HepG2 (cell line): ENCODE measurements around the gene ANP32B. TPM values are rescaled to one million over a fixed set of nuclear protein-coding genes. Genes with fewer than 3 reads are reported as not detected.

ENCODE experiments used
- ATAC-seq: fragments of 200-7000 bp; cut with Tn5 transposase; 3 replicates; pipeline ENCODE4 v1.9.1; 2020; ENCODE audit warnings: mild to moderate bottlenecking, moderate library complexity
- BruUV-seq: library from RNA; stranded (reverse); fragments of 400-500 nt; replicated peaks from 2 replicates; lab custom pipeline; 2021; lab: Mats Ljungman, UMichigan
- CTCF ChIA-PET: fragments of 300-600 bp; formaldehyde crosslinking; extraction: SDS; loops from one replicate; lab custom pipeline; 2021; ENCODE audit warnings: low total read pairs, inconsistent platforms, low intra/inter-chr PET ratio; lab: Yijun Ruan, JAX
- POLR2A ChIA-PET: fragments of 350-600 bp; sonication (Branson Sonifier 250); formaldehyde crosslinking; loops from one replicate; lab custom pipeline; 2020; ENCODE audit warnings: antibody characterized with exemption, inconsistent platforms; lab: Yijun Ruan, JAX
- DNase-seq: peaks from one replicate; pipeline ENCODE4 v3.0.0-alpha.2; 2015; ENCODE audit warnings: low spot score
- FAIRE-seq: peaks from 3 replicates; lab custom pipeline; 2011; peaks lifted over from hg19 to GRCh38; lab: Jason Lieb, UNC
- H2AFZ ChIP-seq: one replicate; pipeline ENCODE4 v1.6.1; 2011; ENCODE audit warnings: low read length, inconsistent platforms
- H3K27ac ChIP-seq: fragments of 300-600 bp; 3 replicates; pipeline ENCODE4 v1.8.0; 2011; ENCODE audit warnings: mixed run types, mild to moderate bottlenecking, mixed read lengths, low read length, inconsistent platforms; ENCODE audit not compliant: insufficient read depth; ENCODE audit errors: extremely low read length
- H3K27me3 ChIP-seq, 2 experiments: fragments of 200-600 bp in 1 of 2; 2 replicates in 1 of 2; 3 replicates in 1 of 2; pipeline versions ENCODE4 v1.6.0 to v1.8.0; 2011; ENCODE audit warnings: low read length in 2 of 2, mild to moderate bottlenecking in 2 of 2, moderate library complexity in 2 of 2, inconsistent platforms in 1 of 2; ENCODE audit not compliant: insufficient read depth in 2 of 2, control insufficient read depth in 1 of 2
- H3K36me3 ChIP-seq, 2 experiments: fragments of 200-600 bp in 1 of 2; replicated peaks in 1 of 2; 2 replicates in 1 of 2; 3 replicates in 1 of 2; pipeline versions ENCODE4 v1.5.1 to v1.8.0; 2011; ENCODE audit warnings: low read length in 2 of 2, inconsistent platforms in 1 of 2; ENCODE audit not compliant: insufficient read depth in 2 of 2, control insufficient read depth in 1 of 2
- H3K4me1 ChIP-seq: 2 replicates; pipeline ENCODE4 v1.5.1; 2012; ENCODE audit warnings: low read length, inconsistent platforms; ENCODE audit not compliant: insufficient read depth
- H3K4me2 ChIP-seq: 2 replicates; pipeline ENCODE4 v1.6.0; 2011; ENCODE audit warnings: low read depth, low read length, inconsistent platforms
- H3K4me3 ChIP-seq, 3 experiments: fragments of 200-600 bp in 1 of 3; sonication (generic), shearing (Covaris generic) in 1 of 3; replicated peaks in 1 of 3; 2 replicates each; pipeline ENCODE4 v1.5.1; 2011 to 2016; ENCODE audit warnings: low read length in 3 of 3, inconsistent platforms in 2 of 3, low read depth in 2 of 3, mild to moderate bottlenecking in 2 of 3, control low read depth in 1 of 3, mixed read lengths in 1 of 3; ENCODE audit not compliant: insufficient read depth in 1 of 3
- H3K79me2 ChIP-seq: one replicate; pipeline ENCODE4 v1.6.1; 2011; ENCODE audit warnings: low read length, inconsistent platforms; ENCODE audit not compliant: insufficient read depth
- H3K9ac ChIP-seq: 2 replicates; pipeline ENCODE4 v1.6.0; 2011; ENCODE audit warnings: mild to moderate bottlenecking, low read depth, low read length, inconsistent platforms; ENCODE audit not compliant: insufficient read depth
- H3K9me3 ChIP-seq: 2 replicates; pipeline ENCODE4 v1.5.1; 2012; ENCODE audit warnings: mild to moderate bottlenecking, low read length
- H4K20me1 ChIP-seq: 2 replicates; pipeline ENCODE4 v1.6.0; 2011; ENCODE audit warnings: inconsistent platforms, mild to moderate bottlenecking, low read length, moderate library complexity; ENCODE audit not compliant: insufficient read depth
- ATM ChIP-seq: fragments of 450-650 bp; IDR thresholded peaks from 2 replicates; pipeline ENCODE4 v1.7.1; 2017; ENCODE audit warnings: mild to moderate bottlenecking, borderline replicate concordance
- KDM2A ChIP-seq: sonication (generic); formaldehyde crosslinking; IDR thresholded peaks from 2 replicates; pipeline ENCODE4 v1.4.0; 2020; ENCODE audit warnings: low read depth, missing genetic modification reagents, borderline replicate concordance
- KDM3A ChIP-seq: IDR thresholded peaks from 2 replicates; pipeline ENCODE4 v1.6.1; 2018; ENCODE audit warnings: low read depth, missing compliant biosample characterization
- RFXANK ChIP-seq: IDR thresholded peaks from 2 replicates; pipeline ENCODE4 v1.6.1; 2016
- SALL1 ChIP-seq: sonication (generic); formaldehyde crosslinking; IDR thresholded peaks from 2 replicates; pipeline ENCODE4 v1.8.0; 2022; ENCODE audit warnings: mild to moderate bottlenecking, missing genetic modification reagents
- SNRNP70 ChIP-seq: fragments of 200-400 bp; formaldehyde crosslinking; IDR thresholded peaks from 2 replicates; pipeline ENCODE4 v1.6.1; 2017; ENCODE audit warnings: mild to moderate bottlenecking, low read depth, low read length, moderate library complexity
- SRSF1 ChIP-seq: fragments of 200-400 bp; formaldehyde crosslinking; optimal IDR thresholded peaks from 2 replicates; pipeline ENCODE3; 2017; ENCODE audit warnings: mild to moderate bottlenecking, low read depth, low read length, moderate library complexity
- TP53 ChIP-seq: sonication (generic); formaldehyde crosslinking; conservative IDR thresholded peaks from 2 replicates; pipeline ENCODE4 v1.4.0; 2020; ENCODE audit warnings: missing genetic modification reagents
- ZNF235 ChIP-seq: sonication (generic); formaldehyde crosslinking; IDR thresholded peaks from 2 replicates; pipeline ENCODE4 v1.8.1; 2023; ENCODE audit warnings: mild to moderate bottlenecking, missing genetic modification reagents, borderline replicate concordance
- ZNF557 ChIP-seq: sonication (generic); formaldehyde crosslinking; IDR thresholded peaks from 2 replicates; pipeline ENCODE4 v1.4.0; 2020; ENCODE audit warnings: missing genetic modification reagents
- ZNF598 ChIP-seq: sonication (generic); formaldehyde crosslinking; IDR thresholded peaks from 2 replicates; pipeline ENCODE4 v1.5.1; 2020; ENCODE audit warnings: mild to moderate bottlenecking, missing genetic modification reagents, borderline replicate concordance
- ZNF782 ChIP-seq: sonication (generic); formaldehyde crosslinking; IDR thresholded peaks from 2 replicates; pipeline ENCODE4 v1.4.0; 2020; ENCODE audit warnings: missing genetic modification reagents, mild to moderate bottlenecking, borderline replicate concordance
- ZNF788 ChIP-seq: sonication (generic); formaldehyde crosslinking; IDR thresholded peaks from 2 replicates; pipeline ENCODE4 v1.5.0; 2020; ENCODE audit warnings: mild to moderate bottlenecking, missing genetic modification reagents, borderline replicate concordance
- WGBS: methylation state at CpG from one replicate; pipeline ENCODE4 v1.1.6; 2017; ENCODE audit warnings: low lambda C conversion rate; 5-methylcytosine and 5-hydroxymethylcytosine counted together
- in situ Hi-C: cut with HindIII; loops from 2 replicates; pipeline ENCODE4 v1.10.0; 2017; ENCODE audit warnings: low pct_unique_long_range_greater_than_20kb; ENCODE audit not compliant: extremely low pct_ligation_motif_present
- intact Hi-C: fragments of 100-400 bp; cut with micrococcal nuclease; formaldehyde crosslinking; loops from one replicate; pipeline ENCODE4 v1.10.0; 2022; ENCODE audit not compliant: unreplicated experiment
- polyA plus RNA-seq, 8 experiments: library from polyadenylated mRNA; depleted of rRNA in 3 of 8; stranded (reverse) in 7 of 8; unstranded in 1 of 8; fragments of >200 nt; fragmentation: Illumina TruSeq in 4 of 8; extraction: Trizol in 4 of 8; gene quantifications; 2 replicates each; pipeline versions ENCODE4 v1.2.1 to v1.2.3, GENCODE V29; 2011 to 2016; ENCODE audit warnings: low read depth in 4 of 8, missing spikeins in 1 of 8, mixed read lengths in 1 of 8; ENCODE audit not compliant: insufficient read depth in 1 of 8
- total RNA-seq, 5 experiments: library from RNA; depleted of rRNA; stranded (reverse); fragments of >200 nt; fragmentation: Illumina TruSeq; extraction: Trizol; gene quantifications; 2 replicates each; pipeline ENCODE4 v1.2.3, GENCODE V29; 2016; ENCODE audit warnings: low read depth in 1 of 5
- TF ChIP-seq, protein P1 (sequence below): sonication (generic); formaldehyde crosslinking; IDR thresholded peaks from 2 replicates; pipeline ENCODE4 v1.4.0; 2020; ENCODE audit warnings: missing genetic modification reagents
- TF ChIP-seq, protein P2 (sequence below): sonication (generic); formaldehyde crosslinking; IDR thresholded peaks from 2 replicates; pipeline ENCODE4 v1.5.1; 2020; ENCODE audit warnings: mild to moderate bottlenecking, missing genetic modification reagents

ANP32B gene
- total and polyA plus RNA-seq, 2 of the 13 experiments (the other 11 are each of a cell fraction or from before 2014, with no cell fraction given): 22.1 to 37.5 TPM

DNA sequence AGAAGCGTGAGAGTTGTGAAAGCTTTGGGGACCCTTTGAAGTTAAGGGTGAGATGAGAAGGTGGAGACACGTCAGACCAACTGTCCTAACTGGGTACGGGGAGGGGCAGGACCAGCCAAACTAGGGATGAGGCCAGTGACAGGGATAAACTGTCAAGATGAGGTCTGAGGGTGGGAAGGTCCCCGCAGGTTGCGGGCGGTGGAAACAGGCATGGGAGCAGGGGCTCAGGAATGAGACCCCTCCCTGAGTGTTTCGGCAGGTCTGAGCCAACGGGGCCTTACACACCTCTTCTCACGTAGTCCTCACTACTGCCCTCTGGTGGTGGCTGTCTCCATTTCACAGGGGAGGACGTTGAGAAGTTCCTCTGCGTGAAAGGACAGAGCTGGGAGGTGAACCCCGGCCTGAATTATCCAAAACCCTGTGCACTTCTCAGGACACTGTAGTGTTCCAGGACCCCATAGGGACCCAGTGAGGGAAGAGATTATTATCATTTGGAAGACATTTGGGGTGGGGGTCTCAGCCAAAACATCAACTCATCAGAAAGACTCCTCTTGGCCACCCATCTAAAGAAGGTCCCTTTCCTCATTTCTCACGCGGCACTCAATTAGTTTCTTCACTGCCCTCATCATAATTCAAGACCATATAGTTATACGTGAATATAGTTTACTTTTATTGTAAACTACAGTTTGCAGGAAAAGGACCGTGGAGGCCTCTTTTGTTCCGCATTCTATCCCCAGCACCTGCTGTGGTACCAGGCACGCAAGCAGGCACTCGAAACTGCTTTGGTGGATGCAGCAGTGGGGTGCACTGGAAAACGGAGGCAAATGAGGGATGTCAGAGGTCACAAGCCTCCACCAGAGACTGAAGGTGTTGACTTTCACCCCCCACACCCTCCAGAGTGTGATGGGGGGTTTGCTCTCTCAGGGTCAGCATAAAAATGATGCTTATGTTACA, 51.7 kb downstream of the ANP32B start:
- WGBS: 21% methylated on average over 20 of the region's 20 CpGs
- Histone ChIP-seq H3K79me2 (no peaks in the 10 kb centered on the region), H3K4me2 (peak overlapping the region; percentile 93), H3K9ac (no peak overlapping the region), H3K27me3 (peaks cover 0 to 13% of the 10 kb centered on the region in 2 experiments; a peak in 2 of 5 replicates), H3K36me3 (no peaks in the 10 kb centered on the region), H3K4me3 (peak overlapping the region in 1 of 3 experiments; percentile 75; a peak in 2 of 6 replicates), H3K9me3 (no peaks in the 10 kb centered on the region), H2AFZ (peak overlapping the region; percentile 67), H4K20me1 (no peaks in the 10 kb centered on the region), H3K4me1 (peaks cover 25% of the 10 kb centered on the region), H3K27ac (no peak overlapping the region)
- DNase-seq (peak; percentile 76), ATAC-seq (peak; percentile 94), FAIRE-seq (peak; percentile 72)
- in situ Hi-C loops: loop anchor here (10.0 kb wide), 1 partner anchor 110 kb away; the partner anchor contains the start of gene TRMO
- POLR2A ChIA-PET: interaction anchor here (1.0 kb wide), 2 partner anchors 21 to 112 kb away, joined by 3 to 5 read pairs; partner anchors contain the start of genes NANS and TRMO
- intact Hi-C loops: loop anchor here (1.0 kb wide), 1 partner anchor 112 kb away; no protein-coding TSS in a partner anchor
- CTCF ChIA-PET: interaction anchor here (3.9 kb wide), 1 partner anchor 111 kb away, joined by 33 read pairs; no protein-coding TSS in a partner anchor
- no TSS peak for BruUV-seq
- TF ChIP-seq ZNF235 (no peak), ZNF557 (CRISPR knock-in tag) (no peak), KDM2A (CRISPR knock-in tag) (peak; percentile 17; the same call in 1 of the 2 replicates), SNRNP70 (no peak), ATM (no peak), ZNF598 (CRISPR knock-in tag) (0 out of 2 replicates have a peak, but pooled peaks have one; percentile 42), SRSF1 (no peak), ZNF788 (CRISPR knock-in tag) (no peak), ZNF782 (no peak), TP53 (no peak), SALL1 (CRISPR knock-in tag) (0 out of 2 replicates have a peak, but pooled peaks have one; percentile 24), KDM3A (CRISPR knock-in tag) (no peak), RFXANK (no peak)
- TF ChIP-seq, protein P1, sequence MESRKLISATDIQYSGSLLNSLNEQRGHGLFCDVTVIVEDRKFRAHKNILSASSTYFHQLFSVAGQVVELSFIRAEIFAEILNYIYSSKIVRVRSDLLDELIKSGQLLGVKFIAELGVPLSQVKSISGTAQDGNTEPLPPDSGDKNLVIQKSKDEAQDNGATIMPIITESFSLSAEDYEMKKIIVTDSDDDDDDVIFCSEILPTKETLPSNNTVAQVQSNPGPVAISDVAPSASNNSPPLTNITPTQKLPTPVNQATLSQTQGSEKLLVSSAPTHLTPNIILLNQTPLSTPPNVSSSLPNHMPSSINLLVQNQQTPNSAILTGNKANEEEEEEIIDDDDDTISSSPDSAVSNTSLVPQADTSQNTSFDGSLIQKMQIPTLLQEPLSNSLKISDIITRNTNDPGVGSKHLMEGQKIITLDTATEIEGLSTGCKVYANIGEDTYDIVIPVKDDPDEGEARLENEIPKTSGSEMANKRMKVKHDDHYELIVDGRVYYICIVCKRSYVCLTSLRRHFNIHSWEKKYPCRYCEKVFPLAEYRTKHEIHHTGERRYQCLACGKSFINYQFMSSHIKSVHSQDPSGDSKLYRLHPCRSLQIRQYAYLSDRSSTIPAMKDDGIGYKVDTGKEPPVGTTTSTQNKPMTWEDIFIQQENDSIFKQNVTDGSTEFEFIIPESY: peak; percentile 56; the same call in 1 of the 2 replicates
- TF ChIP-seq, protein P2, sequence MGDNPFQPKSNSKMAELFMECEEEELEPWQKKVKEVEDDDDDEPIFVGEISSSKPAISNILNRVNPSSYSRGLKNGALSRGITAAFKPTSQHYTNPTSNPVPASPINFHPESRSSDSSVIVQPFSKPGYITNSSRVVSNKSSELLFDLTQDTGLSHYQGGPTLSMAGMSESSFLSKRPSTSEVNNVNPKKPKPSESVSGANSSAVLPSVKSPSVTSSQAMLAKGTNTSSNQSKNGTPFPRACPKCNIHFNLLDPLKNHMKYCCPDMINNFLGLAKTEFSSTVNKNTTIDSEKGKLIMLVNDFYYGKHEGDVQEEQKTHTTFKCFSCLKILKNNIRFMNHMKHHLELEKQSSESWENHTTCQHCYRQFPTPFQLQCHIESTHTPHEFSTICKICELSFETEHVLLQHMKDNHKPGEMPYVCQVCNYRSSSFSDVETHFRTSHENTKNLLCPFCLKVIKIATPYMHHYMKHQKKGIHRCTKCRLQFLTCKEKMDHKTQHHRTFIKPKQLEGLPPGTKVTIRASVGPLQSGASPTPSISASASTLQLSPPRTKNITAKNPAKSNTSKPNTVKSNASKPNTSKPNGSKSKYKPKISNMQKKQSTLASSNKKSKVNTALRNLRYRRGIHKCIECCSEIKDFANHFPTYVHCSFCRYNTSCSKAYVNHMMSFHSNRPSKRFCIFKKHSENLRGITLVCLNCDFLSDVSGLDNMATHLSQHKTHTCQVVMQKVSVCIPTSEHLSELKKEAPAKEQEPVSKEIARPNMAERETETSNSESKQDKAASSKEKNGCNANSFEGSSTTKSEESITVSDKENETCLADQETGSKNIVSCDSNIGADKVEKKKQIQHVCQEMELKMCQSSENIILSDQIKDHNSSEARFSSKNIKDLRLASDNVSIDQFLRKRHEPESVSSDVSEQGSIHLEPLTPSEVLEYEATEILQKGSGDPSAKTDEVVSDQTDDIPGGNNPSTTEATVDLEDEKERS (CRISPR knock-in tag): no peak
